ENCODE measurements around the gene SHISA6. TPM values are rescaled to one million over a fixed set of nuclear protein-coding genes. Genes with fewer than 3 reads are reported as not detected.

The SHISA6 gene
- polyA plus RNA-seq, 1 donor (not counting 4 experiments of a cell fraction or from before 2014, with no cell fraction given): 2.2 TPM

DNA sequence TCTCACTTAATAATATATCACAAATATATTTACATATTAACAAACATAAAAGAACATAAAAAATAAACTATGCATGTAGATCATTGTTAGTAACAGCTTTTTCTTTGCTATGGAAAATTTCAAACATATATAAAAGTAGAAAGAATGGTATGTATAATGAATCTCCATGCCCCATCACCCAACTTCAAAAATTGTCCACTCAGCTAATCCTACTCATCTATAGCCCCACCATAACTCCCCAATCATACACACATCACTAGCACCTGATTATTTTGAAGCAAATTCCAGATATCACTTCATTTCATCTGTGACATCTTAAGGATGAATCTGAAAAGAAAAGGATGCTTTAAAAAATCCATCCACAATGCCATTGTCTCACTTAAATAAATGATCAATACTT, 46.8 kb downstream of the SHISA6 start:
- H3K36me3 ChIP-seq (ENCODE audit: control insufficient read depth in 2 of 2, extremely low read depth in 1 of 2, insufficient read depth in 2 of 2, low read length in 2 of 2): peaks cover 0 to 5% of the 10 kb centered on the region in 2 experiments
- H3K27ac ChIP-seq (ENCODE audit: control insufficient read depth, insufficient read depth, low read length): no peak overlapping the region
- H3K27me3 ChIP-seq (ENCODE audit: control insufficient read depth, extremely low read depth, insufficient read depth, low read length): no peaks in the 10 kb centered on the region
- H4K20me1 ChIP-seq (ENCODE audit: control insufficient read depth, extremely low read depth, insufficient read depth, low read length): no peaks in the 10 kb centered on the region
- H3K79me2 ChIP-seq (ENCODE audit: control insufficient read depth, insufficient read depth, low read length): no peaks in the 10 kb centered on the region
- no peaks in the 10 kb centered on the region for H3K9me1 ChIP-seq (ENCODE audit: control insufficient read depth, extremely low read depth, insufficient read depth, low read length)
- dilution Hi-C loops (cut with MboI; ENCODE audit: extremely low pct_ligation_motif_present, low sequenced_read_pairs): no loop called here
- DNase-seq (ENCODE audit: low read depth, low spot score): no peak
- no peak overlapping the region for H2AFZ ChIP-seq (ENCODE audit: control insufficient read depth, low read length)
- no peak overlapping the region for H3K9ac ChIP-seq (ENCODE audit: control insufficient read depth, extremely low read depth, insufficient read depth, low read length)
- H3K4me1 ChIP-seq (ENCODE audit: control insufficient read depth, extremely low read depth, insufficient read depth, low read length): peaks cover 12% of the 10 kb centered on the region
- no peak overlapping the region for H3K4me3 ChIP-seq (ENCODE audit: control insufficient read depth in 2 of 3, extremely low read depth in 1 of 3, insufficient read depth in 2 of 3, low read depth in 1 of 3, low read length in 3 of 3)
- H3K4me2 ChIP-seq (ENCODE audit: control insufficient read depth, extremely low read depth, insufficient read depth, low read depth, low read length): no peak overlapping the region
- TF ChIP-seq EZH2 (IDR thresholded peaks at IDR 0.05; ENCODE audit: low read length): no peak
- TF ChIP-seq, protein P1, sequence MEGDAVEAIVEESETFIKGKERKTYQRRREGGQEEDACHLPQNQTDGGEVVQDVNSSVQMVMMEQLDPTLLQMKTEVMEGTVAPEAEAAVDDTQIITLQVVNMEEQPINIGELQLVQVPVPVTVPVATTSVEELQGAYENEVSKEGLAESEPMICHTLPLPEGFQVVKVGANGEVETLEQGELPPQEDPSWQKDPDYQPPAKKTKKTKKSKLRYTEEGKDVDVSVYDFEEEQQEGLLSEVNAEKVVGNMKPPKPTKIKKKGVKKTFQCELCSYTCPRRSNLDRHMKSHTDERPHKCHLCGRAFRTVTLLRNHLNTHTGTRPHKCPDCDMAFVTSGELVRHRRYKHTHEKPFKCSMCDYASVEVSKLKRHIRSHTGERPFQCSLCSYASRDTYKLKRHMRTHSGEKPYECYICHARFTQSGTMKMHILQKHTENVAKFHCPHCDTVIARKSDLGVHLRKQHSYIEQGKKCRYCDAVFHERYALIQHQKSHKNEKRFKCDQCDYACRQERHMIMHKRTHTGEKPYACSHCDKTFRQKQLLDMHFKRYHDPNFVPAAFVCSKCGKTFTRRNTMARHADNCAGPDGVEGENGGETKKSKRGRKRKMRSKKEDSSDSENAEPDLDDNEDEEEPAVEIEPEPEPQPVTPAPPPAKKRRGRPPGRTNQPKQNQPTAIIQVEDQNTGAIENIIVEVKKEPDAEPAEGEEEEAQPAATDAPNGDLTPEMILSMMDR (optimal IDR thresholded peaks at IDR 0.05 in 1 of 3, IDR thresholded peaks at IDR 0.05 in 1 of 3, conservative IDR thresholded peaks at IDR 0.05 in 1 of 3; ENCODE audit: extremely low read depth in 1 of 3, insufficient read depth in 2 of 3, low read length in 3 of 3): no peak
- H3K9me3 ChIP-seq (ENCODE audit: control insufficient read depth, low read depth, low read length): no peaks in the 10 kb centered on the region
- FAIRE-seq: no peak

DNA sequence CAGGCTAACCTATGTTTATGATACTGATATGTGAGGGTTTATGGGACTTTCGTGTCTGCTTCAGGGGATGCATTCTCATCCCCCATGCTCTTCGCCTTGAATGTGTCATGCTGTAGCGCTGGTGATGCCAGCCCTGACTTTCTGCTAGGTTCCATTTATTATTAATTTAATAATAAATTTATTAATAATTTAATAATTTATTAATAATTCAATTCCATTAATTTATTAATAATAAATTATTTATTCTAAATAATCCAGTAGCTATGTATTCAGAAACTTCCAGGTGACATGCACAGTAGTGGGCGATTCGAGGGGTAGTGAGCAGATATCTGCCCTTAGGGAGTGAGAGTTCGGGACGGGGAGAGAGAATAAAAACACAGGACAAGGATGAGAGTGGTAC, 49.8 kb downstream of the SHISA6 start:
- no peak for TF ChIP-seq EZH2 (IDR thresholded peaks at IDR 0.05; ENCODE audit: low read length)
- TF ChIP-seq, protein P1 (optimal IDR thresholded peaks at IDR 0.05 in 1 of 3, IDR thresholded peaks at IDR 0.05 in 1 of 3, conservative IDR thresholded peaks at IDR 0.05 in 1 of 3; ENCODE audit: extremely low read depth in 1 of 3, insufficient read depth in 2 of 3, low read length in 3 of 3): no peak
- no peaks in the 10 kb centered on the region for H3K9me3 ChIP-seq (ENCODE audit: control insufficient read depth, low read depth, low read length)
- no peaks in the 10 kb centered on the region for H3K36me3 ChIP-seq (ENCODE audit: control insufficient read depth in 2 of 2, extremely low read depth in 1 of 2, insufficient read depth in 2 of 2, low read length in 2 of 2)
- no peak for FAIRE-seq
- no peak overlapping the region for H3K27ac ChIP-seq (ENCODE audit: control insufficient read depth, insufficient read depth, low read length)
- H4K20me1 ChIP-seq (ENCODE audit: control insufficient read depth, extremely low read depth, insufficient read depth, low read length): no peaks in the 10 kb centered on the region
- H3K79me2 ChIP-seq (ENCODE audit: control insufficient read depth, insufficient read depth, low read length): no peaks in the 10 kb centered on the region
- no peaks in the 10 kb centered on the region for H3K4me1 ChIP-seq (ENCODE audit: control insufficient read depth, extremely low read depth, insufficient read depth, low read length)
- no peak overlapping the region for H2AFZ ChIP-seq (ENCODE audit: control insufficient read depth, low read length)
- H3K9me1 ChIP-seq (ENCODE audit: control insufficient read depth, extremely low read depth, insufficient read depth, low read length): no peaks in the 10 kb centered on the region
- no peaks in the 10 kb centered on the region for H3K27me3 ChIP-seq (ENCODE audit: control insufficient read depth, extremely low read depth, insufficient read depth, low read length)
- H3K4me2 ChIP-seq (ENCODE audit: control insufficient read depth, extremely low read depth, insufficient read depth, low read depth, low read length): no peak overlapping the region
- H3K4me3 ChIP-seq (ENCODE audit: control insufficient read depth in 2 of 3, extremely low read depth in 1 of 3, insufficient read depth in 2 of 3, low read depth in 1 of 3, low read length in 3 of 3): no peak overlapping the region
- DNase-seq (ENCODE audit: low read depth, low spot score): no peak
- H3K9ac ChIP-seq (ENCODE audit: control insufficient read depth, extremely low read depth, insufficient read depth, low read length): no peak overlapping the region
- dilution Hi-C loops (cut with MboI; ENCODE audit: extremely low pct_ligation_motif_present, low sequenced_read_pairs): no loop called here
